AG09319 (cell line): Measurements from ENCODE around the gene EYS.
"Not testable (repeated sequence)": the region's sequence is repeated elsewhere in the genome, so short reads cannot be mapped to it uniquely, and the experiment has no call there.

ENCODE experiments used
- DNase-seq: peaks from one replicate; pipeline ENCODE4 v3.0.0-alpha.2; 2010; ENCODE audit warnings: low read depth; ENCODE audit errors: extremely low read depth
- TF ChIP-seq, protein P1 (sequence below): IDR thresholded peaks from 2 replicates; pipeline ENCODE4 v1.5.1; 2011; ENCODE audit warnings: low read depth, mild to moderate bottlenecking, inconsistent platforms, low read length, moderate library complexity

Gene EYS

GRCh38 chr6:63739094-63739687 lies 1967.8 kb downstream of the EYS start:
- TF ChIP-seq, protein P1, sequence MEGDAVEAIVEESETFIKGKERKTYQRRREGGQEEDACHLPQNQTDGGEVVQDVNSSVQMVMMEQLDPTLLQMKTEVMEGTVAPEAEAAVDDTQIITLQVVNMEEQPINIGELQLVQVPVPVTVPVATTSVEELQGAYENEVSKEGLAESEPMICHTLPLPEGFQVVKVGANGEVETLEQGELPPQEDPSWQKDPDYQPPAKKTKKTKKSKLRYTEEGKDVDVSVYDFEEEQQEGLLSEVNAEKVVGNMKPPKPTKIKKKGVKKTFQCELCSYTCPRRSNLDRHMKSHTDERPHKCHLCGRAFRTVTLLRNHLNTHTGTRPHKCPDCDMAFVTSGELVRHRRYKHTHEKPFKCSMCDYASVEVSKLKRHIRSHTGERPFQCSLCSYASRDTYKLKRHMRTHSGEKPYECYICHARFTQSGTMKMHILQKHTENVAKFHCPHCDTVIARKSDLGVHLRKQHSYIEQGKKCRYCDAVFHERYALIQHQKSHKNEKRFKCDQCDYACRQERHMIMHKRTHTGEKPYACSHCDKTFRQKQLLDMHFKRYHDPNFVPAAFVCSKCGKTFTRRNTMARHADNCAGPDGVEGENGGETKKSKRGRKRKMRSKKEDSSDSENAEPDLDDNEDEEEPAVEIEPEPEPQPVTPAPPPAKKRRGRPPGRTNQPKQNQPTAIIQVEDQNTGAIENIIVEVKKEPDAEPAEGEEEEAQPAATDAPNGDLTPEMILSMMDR = no peak
- no peak for DNase-seq

GRCh38 chr6:63738190-63738589 lies 1968.8 kb downstream of the EYS start:
- DNase-seq = not testable (repeated sequence)

DNA sequence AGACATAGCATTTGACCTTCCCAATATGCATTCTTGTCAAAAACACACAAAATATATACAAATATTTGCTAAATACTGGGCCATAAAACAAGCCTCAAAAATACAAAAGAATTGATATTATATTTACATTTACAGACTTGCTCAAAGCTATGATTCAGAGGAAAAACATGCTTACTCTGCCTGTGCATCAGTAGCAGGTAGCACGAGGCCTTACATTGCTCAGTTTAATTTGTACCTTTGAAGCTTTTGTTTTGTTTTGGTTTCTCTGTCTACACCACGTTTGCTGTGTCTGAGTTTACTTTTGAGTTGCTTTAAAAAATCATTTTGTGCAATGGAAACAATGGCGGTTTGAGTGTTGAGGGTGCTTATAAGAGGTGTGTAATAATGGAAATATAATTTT lies 1972.1 kb downstream of the EYS start:
- TF ChIP-seq, protein P1 = no peak
- DNase-seq = no peak

- TF ChIP-seq, protein P1 = no peak
- no peak for DNase-seq
These were observed 1974.7 kb downstream of the EYS start for GRCh38 chr6:63732336-63732735.

DNA sequence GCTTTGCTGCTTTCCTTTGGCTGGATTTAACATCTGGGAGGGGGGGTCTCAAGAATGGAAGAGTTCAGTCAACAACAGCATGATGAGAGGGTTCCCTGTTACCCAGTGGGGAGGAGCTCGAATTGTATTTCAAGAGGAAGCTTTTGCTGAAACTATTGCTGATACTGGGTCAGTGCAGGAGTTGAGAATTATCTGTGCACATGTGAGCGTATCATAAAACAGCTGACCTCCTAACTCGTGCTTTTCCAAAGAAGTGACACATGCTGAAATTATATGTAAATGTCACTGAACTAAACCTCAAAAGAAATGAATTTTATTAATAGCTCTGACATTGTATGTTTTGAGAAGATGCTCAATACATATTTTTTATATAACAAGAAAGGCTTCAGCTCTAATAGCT lies 1975.1 kb downstream of the EYS start:
- DNase-seq = no peak
- TF ChIP-seq, protein P1 = no peak

DNA sequence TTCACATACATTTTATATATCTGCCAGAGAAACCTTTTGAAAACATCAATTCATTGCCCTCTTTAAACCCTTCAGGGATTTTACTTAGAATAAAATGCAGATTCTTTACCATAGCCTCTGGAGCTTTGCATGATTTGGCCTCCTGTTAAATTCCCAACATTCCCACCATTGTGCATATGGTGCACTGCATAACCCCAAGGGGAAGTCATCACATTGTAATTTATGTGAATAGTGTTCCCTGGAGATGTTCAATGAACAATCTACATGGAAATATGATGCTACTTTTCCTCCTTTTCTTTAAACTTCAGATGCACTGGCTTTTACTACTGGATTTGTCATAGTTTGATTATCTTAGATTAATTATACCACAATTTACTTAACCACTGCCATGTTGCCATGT lies 1976.7 kb downstream of the EYS start:
- no peak for DNase-seq
- TF ChIP-seq, protein P1 = no peak

DNA sequence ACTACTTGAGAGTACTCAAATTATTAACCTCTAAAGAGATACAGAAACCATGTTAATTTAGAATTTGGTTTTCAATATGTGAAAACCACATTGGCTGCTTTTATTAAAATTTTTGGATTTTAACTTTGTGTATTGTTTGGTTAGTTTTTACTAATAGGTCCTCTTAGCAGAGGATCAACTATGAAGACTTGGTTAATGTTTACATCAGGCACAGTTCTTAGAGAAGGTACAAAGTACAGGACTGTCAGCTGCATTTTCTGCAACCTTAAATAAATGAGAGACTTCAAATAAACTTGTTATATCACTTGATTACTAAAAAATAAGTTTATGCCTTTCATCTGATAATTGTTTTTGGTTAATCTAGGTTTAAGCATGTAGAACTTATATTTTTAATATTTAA lies 1982.3 kb downstream of the EYS start:
- TF ChIP-seq, protein P1 = no peak
- no peak for DNase-seq

- DNase-seq = no peak
- TF ChIP-seq, protein P1 = no peak
These were observed 1985.8 kb downstream of the EYS start for GRCh38 chr6:63721181-63721580.
